MCF 10A (cell line): ENCODE data around the gene NTM. TPM values are rescaled to one million over a fixed set of nuclear protein-coding genes. Genes with fewer than 3 reads are reported as not detected.

Experiments
- BruUV-seq: library from RNA; stranded (reverse); fragments of 400-500 nt; replicated peaks from 2 replicates; lab custom pipeline; 2021; lab: Mats Ljungman, UMichigan
- CTCF ChIA-PET: fragments of 300-600 bp; sonication (Branson Sonifier 250); formaldehyde crosslinking; extraction: SDS; loops from one replicate; lab custom pipeline; 2021; ENCODE audit warnings: antibody characterized with exemption, inconsistent platforms; lab: Yijun Ruan, JAX
- POLR2A ChIA-PET: fragments of 300-600, 350-650 bp; sonication (Branson Sonifier 250); formaldehyde crosslinking; extraction: SDS; loops from one replicate; lab custom pipeline; 2020; ENCODE audit warnings: antibody characterized with exemption, inconsistent platforms; lab: Yijun Ruan, JAX
- DNase-seq: peaks from one replicate; pipeline ENCODE4 v3.0.0-alpha.2; 2018; ENCODE audit not compliant: unreplicated experiment
- H3K27ac Mint-ChIP-seq: one replicate; pipeline ENCODE4 v1.8.0; 2022; ENCODE audit warnings: mild to moderate bottlenecking, low read depth, mixed read lengths; ENCODE audit not compliant: unreplicated experiment
- H3K27me3 Mint-ChIP-seq: one replicate; pipeline ENCODE4 v1.8.0; 2022; ENCODE audit warnings: mixed read lengths; ENCODE audit not compliant: insufficient read depth, unreplicated experiment
- H3K36me3 Mint-ChIP-seq: one replicate; pipeline ENCODE4 v1.8.0; 2022; ENCODE audit warnings: mild to moderate bottlenecking, moderate library complexity, mixed read lengths; ENCODE audit not compliant: insufficient read depth, unreplicated experiment
- H3K4me1 Mint-ChIP-seq: one replicate; pipeline ENCODE4 v1.8.0; 2022; ENCODE audit warnings: mixed read lengths; ENCODE audit not compliant: insufficient read depth, unreplicated experiment
- H3K4me3 Mint-ChIP-seq: one replicate; pipeline ENCODE4 v1.8.0; 2022; ENCODE audit warnings: mild to moderate bottlenecking, moderate library complexity, mixed read lengths; ENCODE audit not compliant: unreplicated experiment
- H3K9me3 Mint-ChIP-seq: one replicate; pipeline ENCODE4 v1.8.0; 2022; ENCODE audit warnings: mixed read lengths; ENCODE audit not compliant: unreplicated experiment
- intact Hi-C: fragments of 100-400 bp; cut with micrococcal nuclease; formaldehyde crosslinking; loops from 2 replicates; pipeline ENCODE4 v1.14.1; 2022
- total RNA-seq: library from RNA; stranded (reverse); gene quantifications from 2 replicates; pipeline ENCODE4 v1.2.3, GENCODE V29; 2022
- TF ChIP-seq, protein P1 (sequence below): fragments of 200-600 bp; IDR thresholded peaks from one replicate; pipeline ENCODE4 v1.8.0; 2022; ENCODE audit warnings: antibody characterized with exemption, mild to moderate bottlenecking; ENCODE audit not compliant: unreplicated experiment

The NTM gene
- total RNA-seq, 1 experiment from 2014 or later, result not detected

DNA sequence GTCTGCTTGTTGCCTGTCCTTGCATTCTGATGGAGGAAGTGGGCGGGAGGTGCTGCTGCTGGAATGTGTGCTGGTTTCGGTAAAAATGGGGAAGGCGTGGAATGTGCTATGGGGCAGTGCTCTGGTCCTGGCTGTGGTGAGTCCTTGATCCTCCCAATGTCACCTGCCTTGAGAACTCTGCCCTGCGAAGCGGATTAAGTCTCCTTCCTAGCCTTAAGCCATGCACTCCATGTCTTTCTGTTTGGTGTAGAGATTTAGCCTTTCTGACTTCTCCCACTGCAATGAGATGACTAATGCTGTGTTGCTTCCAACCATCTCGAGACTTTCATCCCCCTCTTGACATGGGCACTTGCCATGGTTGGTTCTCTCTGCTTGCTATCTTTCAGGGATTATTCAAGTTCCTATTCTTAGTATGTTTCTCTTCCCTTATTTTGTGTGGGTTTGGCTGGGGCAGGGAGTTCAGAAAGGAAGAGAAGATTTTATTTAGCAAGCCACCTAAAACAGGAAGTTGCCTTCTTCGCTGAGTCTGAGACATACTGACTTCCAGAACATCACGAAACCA lies 687.9 kb downstream of the NTM start:
- H3K27ac Mint-ChIP-seq, result no peak overlapping the region
- ChIA-PET POLR2A (no interaction called here), CTCF (no interaction called here)
- no peaks in the 10 kb centered on the region for H3K27me3 Mint-ChIP-seq
- DNase-seq, result no peak
- no peak overlapping the region for H3K4me3 Mint-ChIP-seq
- BruUV-seq, result no TSS peak
- intact Hi-C loops, result no loop called here
- no peaks in the 10 kb centered on the region for H3K36me3 Mint-ChIP-seq
- no peaks in the 10 kb centered on the region for H3K4me1 Mint-ChIP-seq
- TF ChIP-seq, protein P1, sequence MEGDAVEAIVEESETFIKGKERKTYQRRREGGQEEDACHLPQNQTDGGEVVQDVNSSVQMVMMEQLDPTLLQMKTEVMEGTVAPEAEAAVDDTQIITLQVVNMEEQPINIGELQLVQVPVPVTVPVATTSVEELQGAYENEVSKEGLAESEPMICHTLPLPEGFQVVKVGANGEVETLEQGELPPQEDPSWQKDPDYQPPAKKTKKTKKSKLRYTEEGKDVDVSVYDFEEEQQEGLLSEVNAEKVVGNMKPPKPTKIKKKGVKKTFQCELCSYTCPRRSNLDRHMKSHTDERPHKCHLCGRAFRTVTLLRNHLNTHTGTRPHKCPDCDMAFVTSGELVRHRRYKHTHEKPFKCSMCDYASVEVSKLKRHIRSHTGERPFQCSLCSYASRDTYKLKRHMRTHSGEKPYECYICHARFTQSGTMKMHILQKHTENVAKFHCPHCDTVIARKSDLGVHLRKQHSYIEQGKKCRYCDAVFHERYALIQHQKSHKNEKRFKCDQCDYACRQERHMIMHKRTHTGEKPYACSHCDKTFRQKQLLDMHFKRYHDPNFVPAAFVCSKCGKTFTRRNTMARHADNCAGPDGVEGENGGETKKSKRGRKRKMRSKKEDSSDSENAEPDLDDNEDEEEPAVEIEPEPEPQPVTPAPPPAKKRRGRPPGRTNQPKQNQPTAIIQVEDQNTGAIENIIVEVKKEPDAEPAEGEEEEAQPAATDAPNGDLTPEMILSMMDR, result no peak
- peaks cover 7% of the 10 kb centered on the region for H3K9me3 Mint-ChIP-seq

- ChIA-PET POLR2A (no interaction called here), CTCF (no interaction called here)
- Mint-ChIP-seq H3K4me3 (no peak overlapping the region), H3K4me1 (no peaks in the 10 kb centered on the region), H3K27ac (no peak overlapping the region), H3K36me3 (peaks cover 6% of the 10 kb centered on the region), H3K27me3 (no peaks in the 10 kb centered on the region), H3K9me3 (peaks cover 14% of the 10 kb centered on the region)
- TF ChIP-seq, protein P1, result no peak
- intact Hi-C loops, result no loop called here
- no peak for DNase-seq
- no TSS peak for BruUV-seq
Observed at GRCh38 chr11:132060567-132060966, 690.2 kb downstream of the NTM start.

DNA sequence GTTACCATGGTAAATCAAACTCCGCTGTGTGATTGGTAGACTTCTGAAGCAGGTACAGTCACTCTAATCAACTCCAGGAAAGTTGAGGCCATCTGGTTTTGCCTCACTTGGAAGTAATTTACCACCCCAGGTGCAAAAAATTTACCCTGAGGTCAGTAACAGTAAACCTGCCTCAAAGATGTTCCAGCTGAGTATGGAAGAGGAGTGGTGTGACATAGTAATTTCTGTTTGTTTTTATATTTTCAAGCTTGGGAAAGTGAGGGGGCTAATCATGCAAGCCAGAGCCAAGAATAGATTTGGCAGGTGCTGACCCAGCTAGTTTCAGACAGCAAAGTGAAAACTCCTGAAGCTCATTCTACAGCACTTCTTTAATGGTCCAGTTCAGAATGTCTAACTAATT lies 691.6 kb downstream of the NTM start:
- peaks cover 6% of the 10 kb centered on the region for H3K36me3 Mint-ChIP-seq
- H3K9me3 Mint-ChIP-seq, result peaks cover 25% of the 10 kb centered on the region
- intact Hi-C loops, result no loop called here
- no peak overlapping the region for H3K4me3 Mint-ChIP-seq
- TF ChIP-seq, protein P1, result no peak
- no peaks in the 10 kb centered on the region for H3K4me1 Mint-ChIP-seq
- CTCF ChIA-PET, result interaction anchor here (0.5 kb wide), 1 partner anchor 64 kb away, joined by 3 read pairs; no protein-coding TSS in a partner anchor
- POLR2A ChIA-PET, result interaction anchor here (0.7 kb wide), 1 partner anchor 14 kb away, joined by 4 read pairs; no protein-coding TSS in a partner anchor
- no peak overlapping the region for H3K27ac Mint-ChIP-seq
- BruUV-seq, result no TSS peak
- no peak for DNase-seq
- no peaks in the 10 kb centered on the region for H3K27me3 Mint-ChIP-seq

GRCh38 chr11:132062541-132062940 lies 692.1 kb downstream of the NTM start:
- no peak overlapping the region for H3K4me3 Mint-ChIP-seq
- POLR2A ChIA-PET, result no interaction called here

More at GRCh38 chr11:132062541-132062940, 692.1 kb downstream of the NTM start:
- TF ChIP-seq, protein P1, result no peak
- intact Hi-C loops, result no loop called here
- CTCF ChIA-PET, result interaction anchor here (0.5 kb wide), 1 partner anchor 63 kb away, joined by 3 read pairs; no protein-coding TSS in a partner anchor
- Mint-ChIP-seq H3K27me3 (no peaks in the 10 kb centered on the region), H3K27ac (no peak overlapping the region), H3K9me3 (peaks cover 28% of the 10 kb centered on the region), H3K36me3 (peaks cover 6% of the 10 kb centered on the region), H3K4me1 (no peaks in the 10 kb centered on the region)
- no TSS peak for BruUV-seq
- no peak for DNase-seq
